IPS DF 4.7 (cell line): ENCODE measurements around the gene EPS8L1.
"Not testable (repeated sequence)": the region's sequence is repeated elsewhere in the genome, so short reads cannot be mapped to it uniquely, and the experiment has no call there.

Experiments used
- DNase-seq: peaks from one replicate; pipeline ENCODE4 v3.0.0-alpha.2; 2013; ENCODE audit warnings: low spot score; ENCODE audit errors: extremely low read depth

The EPS8L1 gene

DNA sequence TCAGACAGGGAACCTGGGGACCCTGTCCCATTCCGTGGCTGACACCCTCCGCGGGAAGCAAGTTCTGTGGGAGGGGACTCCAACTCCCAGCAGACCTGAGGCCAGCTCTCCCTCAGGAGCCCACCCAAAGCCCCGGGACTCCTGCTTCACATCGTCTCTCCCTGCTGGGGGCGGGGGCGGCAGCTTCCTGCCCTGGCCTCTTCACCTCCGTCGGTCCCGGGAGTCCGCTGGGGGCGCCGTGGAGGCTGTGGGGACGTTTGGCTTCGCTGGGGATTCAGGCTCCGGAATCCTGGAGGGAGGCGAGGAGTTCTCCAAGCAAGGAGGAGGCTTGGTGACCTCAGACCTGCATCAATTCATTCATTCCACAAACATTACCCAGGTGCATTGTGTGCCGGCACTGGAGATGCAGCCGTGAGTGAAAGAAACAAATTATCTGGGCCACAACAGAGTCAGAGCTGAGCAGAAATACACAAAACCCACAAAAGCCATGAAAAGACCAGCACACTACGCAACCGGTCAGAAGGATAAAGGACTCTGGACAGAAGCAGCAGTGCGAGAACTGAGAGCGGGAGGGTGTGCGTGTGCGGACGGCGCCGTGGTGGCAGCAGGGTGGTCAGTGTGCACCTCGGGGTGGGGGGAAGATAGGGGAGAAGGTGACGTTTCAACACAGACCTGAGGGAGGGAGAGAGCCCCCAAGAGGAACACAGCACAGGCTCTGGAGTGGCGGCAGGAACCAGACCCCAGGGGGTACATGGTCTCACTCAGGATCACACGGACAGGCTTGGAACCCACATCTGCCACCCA lies 19.0 kb downstream of the EPS8L1 start:
- no peak for DNase-seq

DNA sequence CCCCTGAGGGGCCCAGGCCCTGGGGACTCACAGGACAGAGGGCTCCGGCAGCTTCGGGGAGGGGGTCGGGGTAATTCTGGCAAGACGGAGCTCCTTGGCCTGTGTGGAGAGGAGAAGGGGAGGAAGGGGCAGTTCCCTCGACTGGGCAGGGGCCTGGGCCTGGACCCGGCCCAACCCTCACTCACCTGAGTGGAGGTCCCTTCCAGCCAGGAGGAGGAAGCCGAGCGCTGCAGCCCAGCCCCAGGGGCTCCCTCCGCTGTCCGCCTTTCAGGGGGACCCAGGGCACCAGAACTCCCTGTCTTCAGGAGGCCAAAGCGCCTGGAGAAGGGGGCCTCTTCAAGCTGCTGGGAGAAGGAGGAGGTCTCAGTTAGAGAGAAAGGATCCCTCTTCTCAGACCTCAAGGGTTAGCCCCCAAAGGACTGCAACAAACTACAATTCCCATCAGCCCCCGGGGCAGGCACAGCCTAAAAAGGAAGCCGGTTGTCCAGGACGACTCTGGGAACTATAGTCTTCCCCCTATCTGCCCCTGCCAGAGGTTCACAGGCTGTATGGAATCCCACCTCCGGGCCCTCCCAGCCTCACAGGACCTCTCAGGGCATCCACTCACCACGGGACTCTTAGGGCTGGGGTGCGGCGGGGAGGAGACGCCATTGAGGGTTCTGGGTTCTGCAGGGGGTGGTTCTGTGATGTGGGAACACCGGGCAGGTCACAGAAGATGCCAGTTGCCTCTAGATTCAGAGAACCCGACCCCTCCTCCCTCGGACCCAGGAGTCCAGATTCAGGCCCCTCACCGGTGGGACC lies 19.8 kb downstream of the EPS8L1 start:
- DNase-seq: no peak

DNA sequence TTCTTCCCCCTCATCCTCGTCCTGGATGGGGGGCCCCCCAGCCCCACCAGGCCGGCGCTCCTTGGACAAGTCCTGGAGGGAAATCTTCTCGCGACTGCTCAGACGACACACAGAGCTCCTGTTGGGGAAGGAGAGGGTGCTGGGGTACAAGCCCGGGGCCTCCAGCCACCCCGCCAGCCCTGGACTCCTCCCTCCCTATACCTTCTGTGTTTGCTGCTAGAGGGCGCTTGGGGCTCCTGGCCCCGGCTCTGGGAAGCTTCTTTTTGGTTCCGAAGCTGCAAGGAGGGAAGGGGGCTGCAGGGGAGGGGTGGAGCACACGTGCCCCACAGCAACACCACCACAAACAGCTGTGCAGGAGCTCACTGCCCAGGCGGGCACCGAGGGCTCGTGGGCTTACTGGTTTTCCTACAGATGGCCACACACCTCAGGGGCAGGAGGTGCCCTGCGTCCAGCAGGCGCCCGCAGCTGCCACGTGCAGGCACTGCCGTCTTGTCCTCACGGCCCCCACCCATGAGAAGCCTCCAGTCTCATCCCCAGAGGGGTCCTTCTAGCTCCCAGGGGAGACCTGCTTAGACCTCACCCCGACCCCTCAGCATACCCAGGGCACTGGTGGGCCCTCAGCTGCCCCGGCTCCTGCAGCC lies 20.5 kb downstream of the EPS8L1 start:
- no peak for DNase-seq

DNA sequence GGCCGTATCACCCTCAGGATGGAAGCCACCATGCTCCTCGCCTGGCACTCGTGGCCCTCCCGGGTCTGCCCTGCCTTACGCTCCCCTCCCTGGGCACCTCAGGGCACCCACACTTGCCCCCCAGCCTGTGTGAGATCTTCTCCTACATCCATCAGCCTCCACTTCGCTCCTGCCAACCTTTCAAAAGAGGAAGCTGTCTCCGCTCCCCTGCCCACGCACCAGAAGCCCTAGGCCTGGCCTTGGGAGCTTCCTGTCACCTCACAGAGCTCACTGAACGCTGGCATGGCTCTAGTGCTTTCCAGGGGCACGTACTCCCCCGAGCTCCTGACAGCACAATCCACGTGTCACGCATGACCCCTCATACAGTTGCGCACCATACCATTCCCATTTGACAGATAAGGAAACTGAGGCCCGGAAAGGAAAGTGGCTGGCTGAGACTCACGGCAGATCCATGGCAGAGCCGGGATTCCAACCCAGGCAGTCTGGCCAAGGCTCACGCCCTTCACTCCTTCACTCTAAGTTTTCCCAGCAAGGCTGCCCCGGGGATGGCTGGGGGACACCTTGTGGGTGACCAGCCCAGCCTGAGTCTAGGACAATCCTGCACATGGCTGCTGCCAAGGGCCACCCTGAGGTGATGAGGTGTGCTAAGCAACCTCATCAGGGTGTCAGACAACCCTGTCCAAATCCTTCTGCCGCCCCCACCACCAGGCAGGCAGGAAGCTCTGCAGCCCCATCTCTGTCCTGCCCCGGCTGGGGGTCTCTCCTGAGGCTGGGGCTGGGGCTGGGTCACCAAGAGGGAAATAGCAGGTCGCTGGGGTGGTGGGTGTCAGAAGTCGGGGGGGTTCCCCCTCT lies 22.4 kb downstream of the EPS8L1 start:
- DNase-seq: no peak

DNA sequence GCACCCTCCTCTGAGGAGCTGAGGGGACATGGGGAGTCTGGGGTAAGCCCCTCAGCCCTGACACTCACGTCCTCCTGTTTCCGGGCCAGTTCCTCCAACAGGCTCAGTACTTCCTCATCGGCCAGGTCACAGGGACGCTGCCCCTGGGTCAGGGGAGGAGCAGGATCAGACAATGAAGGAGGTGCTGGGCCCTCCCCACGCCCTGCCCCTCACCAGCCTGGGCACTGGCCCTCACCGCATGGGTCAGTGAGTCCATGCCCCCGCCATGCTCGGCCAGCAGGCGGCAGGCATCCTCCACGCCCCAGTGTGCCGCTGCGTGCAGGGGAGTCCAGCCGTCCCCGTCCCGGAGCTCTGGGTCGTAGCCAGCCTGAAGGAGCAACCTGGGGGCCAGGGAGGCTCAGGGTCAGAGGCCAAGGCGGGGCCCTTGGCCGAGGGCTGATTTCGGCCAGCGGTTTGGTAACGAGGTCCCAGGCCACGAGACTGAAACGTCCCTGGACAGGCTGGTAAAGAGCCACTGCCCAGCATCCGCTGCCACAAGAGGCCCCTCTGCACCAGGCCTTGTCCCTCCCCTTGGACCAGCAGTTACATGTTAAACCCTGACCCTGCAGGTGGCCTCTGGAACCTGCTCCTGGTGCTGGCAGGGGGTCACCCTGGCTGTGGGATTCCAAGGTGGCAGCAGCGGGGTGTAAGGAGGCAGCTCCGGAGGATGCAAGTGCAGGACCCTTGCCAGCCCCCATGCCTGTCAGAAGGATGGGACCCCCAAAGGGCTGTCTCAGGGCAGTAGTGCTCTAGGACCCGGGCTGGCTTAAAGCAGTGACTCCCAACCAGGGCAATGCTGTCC lies 23.3 kb downstream of the EPS8L1 start:
- DNase-seq: no peak

DNA sequence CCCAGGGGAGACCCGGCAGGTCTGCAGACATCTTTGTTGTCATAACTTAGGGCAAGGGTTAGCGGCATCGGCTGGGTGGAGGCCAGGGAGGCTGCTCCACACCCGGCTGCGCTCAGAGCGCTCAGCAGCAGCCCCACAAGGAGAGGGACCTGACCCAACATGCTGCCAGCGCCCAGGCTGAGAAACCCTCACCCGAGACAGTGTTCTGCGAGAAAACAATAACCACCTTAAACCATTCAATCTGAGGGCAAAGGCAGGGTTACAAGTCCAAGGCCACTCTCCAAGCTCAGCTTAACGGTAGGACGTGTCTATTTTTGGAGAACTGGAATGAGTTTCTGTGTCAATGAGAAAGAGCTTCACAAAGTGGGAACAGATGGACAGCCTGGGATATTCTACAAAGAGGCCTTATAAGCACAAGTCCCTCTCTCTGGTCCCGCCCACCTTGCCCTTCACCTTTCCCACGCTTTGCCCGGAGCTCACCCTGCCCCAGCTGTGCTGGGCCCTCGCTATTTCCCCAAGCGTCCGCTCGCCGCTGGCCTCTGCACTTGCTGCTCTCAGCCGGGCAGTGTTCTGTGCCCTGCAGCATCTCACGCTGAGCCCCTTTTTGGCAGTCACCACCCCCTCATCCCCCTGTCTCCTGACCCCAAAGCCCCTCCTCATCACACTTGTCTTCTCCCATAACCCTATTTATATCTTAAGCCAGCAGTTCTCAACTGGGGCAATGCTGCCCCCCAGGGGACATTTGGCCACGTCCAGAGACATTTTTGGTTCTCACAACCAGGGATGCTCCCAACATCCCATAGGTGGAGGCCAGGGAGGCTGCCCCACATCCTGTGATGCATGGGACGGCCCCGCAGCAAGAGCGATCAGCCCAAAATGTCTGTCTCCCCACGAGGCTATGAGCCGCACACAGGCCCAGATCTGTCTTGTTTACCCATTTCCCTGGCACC lies 24.2 kb downstream of the EPS8L1 start:
- DNase-seq: no peak

DNA sequence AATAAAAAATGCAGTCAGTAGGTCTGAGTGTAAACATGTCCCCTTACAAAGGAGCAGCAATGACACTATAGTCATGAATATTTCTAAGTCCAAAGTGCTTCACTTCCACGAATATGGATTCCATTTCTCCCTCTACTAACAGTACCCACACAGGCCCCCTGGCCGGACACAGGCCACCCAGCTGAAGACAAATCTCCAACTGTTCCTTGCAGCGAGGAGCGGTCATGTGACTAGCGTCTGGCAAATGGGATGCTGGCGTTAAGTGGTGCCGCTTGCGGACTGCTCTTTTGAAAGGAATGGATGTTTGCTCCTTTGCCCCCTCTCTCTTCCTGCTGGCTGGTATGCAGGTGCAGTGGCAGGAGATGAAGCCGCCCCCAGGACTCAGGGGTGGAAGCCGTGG lies 25.6 kb downstream of the EPS8L1 start:
- no peak for DNase-seq

DNA sequence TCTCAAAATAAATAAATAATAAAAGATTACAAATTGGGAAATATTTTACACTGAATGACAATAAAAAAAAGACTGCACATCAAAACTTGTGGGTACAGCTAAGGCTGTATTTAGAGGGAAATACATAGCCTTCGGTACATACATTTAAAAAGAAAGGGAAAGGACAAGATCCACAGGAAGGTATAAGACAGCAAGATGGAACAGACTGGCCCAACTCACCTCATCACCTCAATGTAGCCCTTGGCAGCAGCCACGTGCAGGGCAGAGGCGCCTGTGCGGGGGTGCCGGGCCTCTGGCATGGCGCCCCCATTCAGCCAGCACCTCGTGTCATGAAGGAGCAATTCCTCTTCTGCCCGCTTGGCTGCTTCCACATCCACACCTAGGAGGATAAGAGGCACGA lies 27.5 kb downstream of the EPS8L1 start:
- no peak for DNase-seq

DNA sequence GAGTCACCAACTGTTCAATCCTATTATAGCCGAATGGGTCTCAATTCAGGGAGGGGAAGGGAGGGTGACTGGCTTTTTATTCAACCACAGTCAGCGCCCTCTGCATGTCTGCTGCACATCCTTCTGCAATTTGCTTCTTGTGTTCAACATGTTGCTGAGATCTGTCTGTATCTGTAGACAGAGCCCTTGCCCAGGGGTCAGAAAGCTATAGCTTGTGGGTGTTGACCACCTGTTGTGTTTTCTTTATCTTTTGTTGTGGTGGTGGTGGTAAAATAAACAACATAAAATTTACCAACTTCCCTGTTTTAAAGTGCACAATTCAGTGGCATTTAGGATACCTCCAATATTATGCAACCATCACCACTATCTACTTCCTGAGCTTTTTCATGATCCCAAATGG lies 29.6 kb downstream of the EPS8L1 start:
- no peak for DNase-seq

DNA sequence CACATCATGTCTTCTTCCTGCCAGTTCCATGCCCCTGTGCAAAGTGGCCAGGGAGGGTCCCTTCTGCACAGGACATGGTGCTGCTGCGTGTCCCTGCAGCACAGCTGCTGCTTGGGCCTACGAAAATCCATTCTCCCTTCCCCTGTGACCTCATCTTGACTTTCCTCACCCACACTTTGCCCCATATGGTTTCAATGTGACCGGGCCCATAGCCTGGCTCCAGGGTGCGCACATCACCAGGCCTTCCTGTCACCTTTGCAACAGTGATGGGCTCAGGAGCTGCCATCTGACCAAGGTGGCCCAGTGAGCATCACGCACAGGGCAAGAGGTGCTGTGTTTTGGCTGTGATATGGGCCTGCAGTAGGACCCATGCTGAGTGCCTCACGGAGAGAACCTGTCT lies 30.9 kb downstream of the EPS8L1 start:
- no peak for DNase-seq

DNA sequence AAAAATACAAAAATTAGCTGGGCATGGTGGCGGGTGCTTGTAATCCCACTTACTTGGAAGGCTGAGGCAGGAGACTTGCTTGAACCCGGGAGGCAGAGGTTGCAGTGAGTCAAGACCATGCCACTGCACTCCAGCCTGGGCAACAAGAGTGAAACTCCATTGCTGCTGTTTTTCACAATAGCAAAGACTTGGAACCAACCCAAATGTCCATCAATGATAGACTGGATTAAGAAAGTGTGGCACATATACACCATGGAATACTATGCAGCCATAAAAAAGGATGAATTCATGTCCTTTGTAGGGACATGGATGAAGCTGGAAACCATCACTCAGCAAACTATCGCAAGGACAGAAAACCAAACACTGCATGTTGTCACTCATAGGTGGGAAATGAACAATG lies 31.6 kb downstream of the EPS8L1 start:
- not testable (repeated sequence) for DNase-seq

DNA sequence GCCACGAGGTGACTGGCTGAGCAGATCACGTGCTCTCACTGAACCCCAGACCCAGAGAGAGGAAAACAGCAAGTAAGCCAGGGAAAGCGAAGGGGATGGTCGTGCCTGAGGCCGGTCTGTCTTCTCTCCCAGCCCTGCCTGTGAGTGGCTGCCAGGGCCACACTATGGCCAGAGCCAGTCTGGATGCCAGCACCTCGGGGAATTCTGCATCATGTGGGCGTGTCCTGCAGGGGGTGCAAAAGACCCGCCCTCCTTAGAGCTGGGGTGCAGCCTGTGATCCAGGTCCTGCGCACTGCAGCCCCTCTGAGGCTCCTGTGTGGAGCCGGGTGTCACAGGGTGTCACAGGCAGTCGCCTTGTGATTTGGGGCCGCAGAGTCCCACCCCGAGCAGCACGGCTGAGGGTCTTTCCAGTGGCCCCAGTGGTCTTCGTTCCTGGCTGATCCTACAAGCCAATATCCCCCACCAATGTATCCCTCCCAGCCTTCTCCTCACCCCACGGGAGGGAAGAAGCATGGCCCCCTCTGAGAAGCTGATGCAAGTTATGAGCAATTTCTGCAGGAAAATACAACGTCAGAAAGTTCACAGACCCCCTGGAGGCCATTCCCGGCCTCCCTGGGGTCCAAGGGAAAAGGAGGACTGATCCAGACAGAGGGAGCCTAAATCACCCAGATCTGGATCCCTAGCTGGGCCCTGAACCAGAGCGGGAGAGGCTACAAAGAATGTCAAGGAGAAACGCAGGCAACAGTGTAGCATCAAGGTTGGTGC lies 34.0 kb downstream of the EPS8L1 start:
- DNase-seq: no peak

DNA sequence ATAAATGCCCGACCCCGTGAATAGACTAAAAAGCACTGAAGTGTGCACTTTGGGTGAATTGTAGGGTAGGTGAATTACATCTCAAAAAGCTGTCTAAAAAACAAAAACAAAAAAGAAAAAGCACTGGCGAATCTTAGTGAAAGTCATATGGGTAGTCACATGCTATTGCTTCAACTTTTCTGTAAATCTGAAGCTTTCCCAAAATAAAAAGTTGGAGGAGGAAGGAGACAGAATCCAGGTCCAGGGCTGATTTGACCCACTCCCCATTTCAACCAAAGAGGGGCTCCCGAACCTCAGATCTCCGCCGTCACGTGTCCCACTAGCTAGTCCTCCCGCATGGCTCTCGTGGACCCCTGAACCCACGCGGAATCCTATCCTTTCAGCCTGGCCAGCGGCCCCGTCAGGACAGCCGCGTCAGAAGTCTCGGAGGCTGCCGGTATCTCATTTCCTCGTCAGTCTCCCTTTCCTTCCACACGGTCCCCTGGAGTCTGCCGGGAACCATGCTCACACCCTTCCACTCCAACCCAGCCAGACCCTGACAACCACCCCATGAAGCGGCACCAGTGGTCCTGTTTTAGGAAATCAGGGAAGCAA lies 35.7 kb downstream of the EPS8L1 start:
- DNase-seq: no peak

DNA sequence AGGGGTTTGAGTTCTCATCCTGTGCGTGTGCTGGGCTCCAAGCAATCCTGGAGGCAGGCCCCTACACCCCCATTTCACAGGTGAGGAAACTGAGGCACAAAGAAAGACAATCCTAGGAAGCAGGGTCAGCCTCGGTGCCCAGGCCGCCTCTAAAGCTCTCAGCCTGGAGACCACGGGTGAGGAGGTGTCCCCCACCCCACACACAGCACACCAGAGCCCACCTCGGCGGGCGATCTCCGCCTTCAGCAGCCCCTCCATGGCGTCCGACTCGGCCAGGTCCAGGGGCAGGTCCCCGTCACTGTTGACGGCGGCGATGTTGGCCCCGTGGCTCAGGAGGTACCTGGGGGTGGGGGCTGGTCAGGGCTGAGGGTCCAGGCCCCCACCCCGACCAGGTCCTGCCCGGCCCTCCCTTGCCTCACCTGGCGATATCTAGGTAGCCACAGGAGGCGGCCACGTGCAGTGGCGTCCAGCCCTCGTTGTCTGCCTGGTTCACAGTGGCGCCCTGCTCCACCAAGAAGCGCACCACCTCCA lies 36.6 kb downstream of the EPS8L1 start:
- DNase-seq: no peak

DNA sequence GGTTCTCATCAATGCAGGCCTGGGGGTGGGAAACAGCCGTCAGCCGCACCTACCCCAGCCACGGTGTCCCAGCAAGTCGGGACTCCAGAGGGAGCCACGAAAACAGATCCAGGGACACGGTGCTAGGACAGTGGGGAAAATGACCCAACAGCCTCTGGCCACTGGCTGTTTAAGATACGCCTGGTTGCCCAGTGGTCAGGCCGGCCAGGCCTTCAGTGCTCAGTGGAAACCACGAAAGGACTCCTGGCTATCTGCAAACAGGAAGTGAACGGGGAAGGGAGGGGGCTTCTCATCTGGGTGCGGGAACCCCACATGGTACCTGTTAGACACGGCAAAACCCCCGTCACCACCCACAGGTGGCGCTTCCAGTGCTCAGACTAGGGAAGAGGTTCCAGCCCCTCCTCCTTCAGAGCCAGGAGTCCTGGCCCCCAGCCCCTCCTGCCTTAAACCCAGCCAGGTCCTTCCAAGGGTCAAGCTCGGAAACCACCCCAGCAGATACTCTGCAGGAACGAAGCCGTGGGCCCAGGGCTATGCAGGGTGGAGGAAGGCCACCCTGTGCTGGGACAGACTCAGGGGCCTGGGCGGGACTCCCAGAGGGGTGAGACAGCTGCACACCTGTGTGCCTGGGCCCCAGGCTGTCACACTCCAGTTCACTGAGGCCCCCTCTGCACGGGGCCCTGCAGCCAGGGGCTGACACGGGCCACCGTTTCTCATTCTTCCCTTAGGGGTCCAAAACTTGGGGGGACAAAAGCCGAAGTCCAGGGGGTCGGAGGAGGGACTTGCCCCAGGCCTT lies 37.3 kb downstream of the EPS8L1 start:
- no peak for DNase-seq

DNA sequence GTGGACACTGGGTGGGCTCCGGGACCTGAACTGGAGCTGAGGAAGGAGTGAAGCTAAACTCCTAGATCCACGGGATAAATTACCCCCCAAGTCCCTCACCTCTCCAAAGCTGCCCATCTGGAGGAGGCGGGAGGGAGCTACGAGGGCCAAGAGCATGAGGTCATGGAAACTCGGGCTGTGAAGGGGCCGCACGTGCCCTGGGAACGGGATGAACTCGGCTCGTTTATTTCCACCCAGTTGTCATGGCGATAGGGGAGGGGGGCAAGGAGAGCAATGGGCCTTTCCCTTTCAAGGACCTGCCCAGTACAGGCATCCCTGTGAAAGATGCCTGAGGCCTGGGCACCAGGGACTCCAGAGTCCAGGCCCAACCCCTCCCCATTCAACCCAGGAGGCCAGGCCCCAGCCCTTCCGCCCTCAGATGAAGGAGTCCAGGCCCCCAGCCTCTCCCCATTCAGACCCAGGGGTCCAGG lies 37.9 kb downstream of the EPS8L1 start:
- no peak for DNase-seq

DNA sequence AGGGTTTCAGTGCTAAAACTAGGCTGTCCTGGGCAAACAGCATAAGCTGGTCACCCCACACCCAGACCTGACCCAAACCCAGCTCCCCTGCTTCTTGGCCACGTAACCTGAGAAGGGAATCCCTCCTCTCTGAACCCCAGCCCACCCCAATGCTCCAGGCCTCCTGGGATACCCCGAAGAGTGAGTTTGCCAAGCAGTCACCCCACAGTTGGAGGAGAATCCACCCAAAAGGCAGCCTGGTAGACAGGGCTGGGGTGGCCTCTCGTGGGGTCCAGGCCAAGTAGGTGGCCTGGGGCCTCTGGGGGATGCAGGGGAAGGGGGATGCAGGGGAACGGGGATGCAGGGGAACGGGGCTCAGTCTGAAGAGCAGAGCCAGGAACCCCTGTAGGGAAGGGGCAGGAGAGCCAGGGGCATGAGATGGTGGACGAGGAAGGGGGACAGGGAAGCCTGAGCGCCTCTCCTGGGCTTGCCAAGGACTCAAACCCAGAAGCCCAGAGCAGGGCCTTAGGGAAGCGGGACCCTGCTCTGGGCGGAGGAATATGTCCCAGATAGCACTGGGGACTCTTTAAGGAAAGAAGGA lies 39.0 kb downstream of the EPS8L1 start:
- DNase-seq: no peak
